GM23338 (cell line): ENCODE data around the gene ISG15. TPM values are rescaled to one million over a fixed set of nuclear protein-coding genes. Genes with fewer than 3 reads are reported as not detected.
A peak's percentile ranks its signal among the peaks of the same experiment; 100 is the strongest.
"Not testable (repeated sequence)": the region's sequence is repeated elsewhere in the genome, so short reads cannot be mapped to it uniquely, and the experiment has no call there.

Source experiments
- ATAC-seq: fragments of 200-7000 bp; cut with Tn5 transposase; 3 replicates; pipeline ENCODE4 v1.9.1; 2020
- DNase-seq: peaks from one replicate; pipeline ENCODE4 v3.0.0-alpha.2; 2015; ENCODE audit warnings: low spot score
- H2AFZ ChIP-seq: fragments of 200-600 bp; sonication (generic); 2 replicates; pipeline ENCODE4 v1.8.0; 2016; ENCODE audit warnings: antibody characterized with exemption, mild to moderate bottlenecking, moderate library complexity
- H3F3A ChIP-seq: fragments of 200-600 bp; sonication (generic); replicated peaks from 2 replicates; pipeline ENCODE4 v1.8.0; 2017; ENCODE audit warnings: antibody characterized with exemption, mixed run types, low read depth
- H3K27ac ChIP-seq: fragments of 200-600 bp; sonication (generic); 2 replicates; pipeline ENCODE4 v1.6.1; 2016; ENCODE audit warnings: low read depth
- H3K27me3 ChIP-seq: fragments of 200-600 bp; sonication (generic); 2 replicates; pipeline ENCODE4 v1.8.0; 2016; ENCODE audit warnings: mild to moderate bottlenecking, mixed run types, moderate library complexity; ENCODE audit not compliant: insufficient read depth
- H3K36me3 ChIP-seq: fragments of 200-600 bp; sonication (generic); 2 replicates; pipeline ENCODE4 v1.8.0; 2016; ENCODE audit warnings: mild to moderate bottlenecking; ENCODE audit not compliant: insufficient read depth
- H3K4me1 ChIP-seq: fragments of 200-600 bp; sonication (generic); 2 replicates; pipeline ENCODE4 v1.8.0; 2016; ENCODE audit warnings: mild to moderate bottlenecking, moderate library complexity; ENCODE audit not compliant: insufficient read depth
- H3K4me2 ChIP-seq: fragments of 200-600 bp; sonication (generic); 2 replicates; pipeline ENCODE4 v1.7.1; 2017; ENCODE audit warnings: mixed run types
- H3K4me3 ChIP-seq: fragments of 200-600 bp; sonication (generic); 2 replicates; pipeline ENCODE4 v1.6.1; 2016; ENCODE audit warnings: mixed run types
- H3K79me2 ChIP-seq: fragments of 200-600 bp; sonication (generic); replicated peaks from 2 replicates; pipeline ENCODE4 v1.8.0; 2017; ENCODE audit warnings: mild to moderate bottlenecking; ENCODE audit not compliant: insufficient read depth
- H3K9me2 ChIP-seq: fragments of 200-600 bp; sonication (generic); 2 replicates; pipeline ENCODE4 v1.8.0; 2017; ENCODE audit not compliant: insufficient read depth
- H4K20me1 ChIP-seq: fragments of 200-600 bp; sonication (generic); replicated peaks from 2 replicates; pipeline ENCODE4 v1.8.0; 2017; ENCODE audit warnings: mild to moderate bottlenecking; ENCODE audit not compliant: insufficient read depth
- H3K27ac Mint-ChIP-seq: 2 replicates; pipeline ENCODE4 v1.8.0; 2020; ENCODE audit warnings: inconsistent platforms, mild to moderate bottlenecking, moderate library complexity, mixed read lengths
- H3K27me3 Mint-ChIP-seq: 3 replicates; pipeline ENCODE4 v1.8.0; 2022; ENCODE audit warnings: low read depth, mild to moderate bottlenecking, moderate library complexity, mixed read lengths, inconsistent platforms; ENCODE audit not compliant: insufficient read depth, poor library complexity
- H3K36me3 Mint-ChIP-seq: 3 replicates; pipeline ENCODE4 v1.8.0; 2021; ENCODE audit warnings: low read depth, mild to moderate bottlenecking, inconsistent platforms, moderate library complexity, mixed read lengths
- H3K4me1 Mint-ChIP-seq: 3 replicates; pipeline ENCODE4 v1.8.0; 2020; ENCODE audit warnings: mild to moderate bottlenecking, inconsistent platforms, mixed read lengths
- H3K4me3 Mint-ChIP-seq: 3 replicates; pipeline ENCODE4 v1.8.0; 2021; ENCODE audit warnings: moderate library complexity, mild to moderate bottlenecking, inconsistent platforms, mixed read lengths
- H3K9me3 Mint-ChIP-seq: 3 replicates; pipeline ENCODE4 v1.8.0; 2020; ENCODE audit warnings: moderate library complexity, mild to moderate bottlenecking, inconsistent platforms, mixed read lengths
- CREB1 ChIP-seq: fragments of 250-450 bp; sonication (Bioruptor Pico); IDR thresholded peaks from 2 replicates; pipeline ENCODE4 v1.5.0; 2020; ENCODE audit warnings: low read depth, mild to moderate bottlenecking, moderate library complexity
- CTCF ChIP-seq, 2 experiments: fragments of 200-600 bp in 1 of 2; sonication (generic) in 1 of 2; conservative IDR thresholded peaks; 2 replicates each; pipeline versions ENCODE4 v1.5.1 to v1.6.1; 2016 to 2017; ENCODE audit warnings: antibody characterized with exemption in 2 of 2, low read depth in 2 of 2, mild to moderate bottlenecking in 2 of 2, moderate library complexity in 1 of 2
- ETS1 ChIP-seq: IDR thresholded peaks from 2 replicates; pipeline ENCODE4 v1.6.1; 2016; ENCODE audit warnings: antibody characterized with exemption
- JUNB ChIP-seq: IDR thresholded peaks from one replicate; pipeline ENCODE4 v1.6.1; 2016; ENCODE audit warnings: antibody characterized with exemption; ENCODE audit not compliant: unreplicated experiment
- POLR2AphosphoS5 ChIP-seq: IDR thresholded peaks from 2 replicates; pipeline ENCODE4 v1.6.1; 2016; ENCODE audit warnings: antibody characterized with exemption, low read depth
- ZNF114 ChIP-seq: fragments of 250-450 bp; sonication (Bioruptor Pico); IDR thresholded peaks from 2 replicates; pipeline ENCODE4 v1.5.0; 2020; ENCODE audit warnings: mild to moderate bottlenecking, moderate library complexity
- ZNF331 ChIP-seq: fragments of 250-450 bp; sonication (Bioruptor Pico); IDR thresholded peaks from 2 replicates; pipeline ENCODE4 v1.5.0; 2020; ENCODE audit warnings: low read depth, mild to moderate bottlenecking, moderate library complexity
- polyA plus RNA-seq: library from polyadenylated mRNA; unstranded; fragments of >200 nt; fragmentation: Nextera tagmentation; extraction: Ambion mirVana; gene quantifications from 2 replicates; pipeline ENCODE4 v1.2.1, GENCODE V29; 2016
- total RNA-seq: library from RNA; depleted of rRNA; stranded (reverse); fragments of >200 nt; shearing (Covaris generic); gene quantifications from 2 replicates; pipeline ENCODE4 v1.2.3, GENCODE V29; 2014

The ISG15 gene
- total and polyA plus RNA-seq, 2 experiments from 2014 or later, result 52.9 to 101 TPM

DNA sequence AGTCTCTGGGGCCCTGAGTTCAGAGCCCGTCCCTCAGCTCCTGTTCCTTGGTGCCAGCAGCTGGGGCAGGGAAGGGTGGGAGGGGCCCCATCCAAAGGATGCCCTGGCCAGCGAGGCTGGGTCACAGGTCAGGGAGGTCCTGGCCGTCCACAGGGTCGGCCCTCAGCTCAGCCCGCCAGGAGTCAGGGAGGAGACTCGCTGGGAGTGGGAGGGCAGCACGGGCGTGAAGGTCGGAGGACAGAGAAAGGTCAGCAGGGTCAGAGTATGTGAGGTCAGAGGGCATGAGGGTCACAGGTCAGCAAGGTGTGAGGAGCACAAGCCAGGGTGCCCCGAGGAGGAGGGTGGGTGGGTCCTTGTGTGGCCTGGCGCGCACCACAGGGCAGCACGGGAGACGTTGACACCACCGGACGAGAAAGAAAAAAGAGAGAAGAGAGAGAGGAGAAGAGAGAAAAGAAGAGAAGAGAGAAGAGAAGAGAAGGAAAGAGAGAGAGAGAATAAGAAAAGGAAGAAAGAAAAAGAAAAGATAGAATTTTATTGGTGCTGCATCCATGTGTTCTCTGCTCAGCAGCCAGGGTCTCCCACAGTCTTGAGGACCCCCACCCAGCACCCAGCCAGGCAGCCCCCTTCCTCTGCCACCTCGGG, 38.5 kb upstream of the ISG15 start (continued):
- no peak for TF ChIP-seq ETS1

- Histone ChIP-seq H3K9me2 (no peaks in the 10 kb centered on the region), H3K27ac (no peak overlapping the region), H3K27me3 (no peaks in the 10 kb centered on the region), H3K4me1 (no peaks in the 10 kb centered on the region; the same call in 1 of the 2 replicates), H2AFZ (no peak overlapping the region), H3K4me3 (no peak overlapping the region), H3K79me2 (no peaks in the 10 kb centered on the region), H3K4me2 (0 out of 2 replicates have a peak overlapping the region, but pooled peaks have one; percentile 78), H3F3A (no peaks in the 10 kb centered on the region), H3K36me3 (no peaks in the 10 kb centered on the region), H4K20me1 (no peaks in the 10 kb centered on the region)
- Mint-ChIP-seq H3K36me3 (peaks cover 5% of the 10 kb centered on the region), H3K27ac (no peak overlapping the region), H3K4me3 (peak overlapping the region; percentile 12; the same call in 1 of the 3 replicates), H3K27me3 (peaks cover 19% of the 10 kb centered on the region), H3K9me3 (peaks cover 5% of the 10 kb centered on the region), H3K4me1 (peaks cover 4% of the 10 kb centered on the region)
- DNase-seq (no peak), ATAC-seq (no peak)
- TF ChIP-seq JUNB, result no peak
- TF ChIP-seq ETS1, result no peak
- no peak for TF ChIP-seq ZNF114 (CRISPR knock-in tag)
These were observed 37.9 kb upstream of the ISG15 start for GRCh38 chr1:975365-975764.

- no peaks in the 10 kb centered on the region for H3F3A ChIP-seq
- peaks cover 4% of the 10 kb centered on the region for H3K4me1 Mint-ChIP-seq
- TF ChIP-seq ZNF331 (no peak), CREB1 (peak; percentile 34), CTCF (conservative IDR thresholded peaks at IDR 0.05; ENCODE audit: low read depth in 2 of 2) (peak; percentile 36 to 56; a peak in 2 of 4 replicates), POLR2AphosphoS5 (0 out of 2 replicates have a peak, but pooled peaks have one; percentile 15)
- peaks cover 5% of the 10 kb centered on the region for H3K9me3 Mint-ChIP-seq
- no peaks in the 10 kb centered on the region for H4K20me1 ChIP-seq
- H3K27me3 Mint-ChIP-seq, result peaks cover 16% of the 10 kb centered on the region
- no peak overlapping the region for H3K27ac ChIP-seq
- H3K36me3 Mint-ChIP-seq, result peaks cover 5% of the 10 kb centered on the region
- no peaks in the 10 kb centered on the region; the same call in 1 of the 2 replicates for H3K4me1 ChIP-seq
- no peaks in the 10 kb centered on the region for H3K9me2 ChIP-seq
- H3K4me3 Mint-ChIP-seq, result peak overlapping the region; percentile 12
- H2AFZ ChIP-seq, result no peak overlapping the region; the same call in 1 of the 2 replicates
- ATAC-seq, result peak; percentile 91
- no peaks in the 10 kb centered on the region for H3K27me3 ChIP-seq
- H3K79me2 ChIP-seq, result no peaks in the 10 kb centered on the region
- H3K4me2 ChIP-seq, result peak overlapping the region; percentile 78
- H3K4me3 ChIP-seq, result peak overlapping the region; percentile 47; the same call in 1 of the 2 replicates
- H3K36me3 ChIP-seq, result no peaks in the 10 kb centered on the region
- no peak overlapping the region for H3K27ac Mint-ChIP-seq
- peak; percentile 86 for DNase-seq
These were observed 37.2 kb upstream of the ISG15 start for GRCh38 chr1:975896-976683.

- not testable (repeated sequence) for H3K4me1 ChIP-seq, H3K4me3 Mint-ChIP-seq, H3K27me3 ChIP-seq
These were observed 36.5 kb upstream of the ISG15 start for GRCh38 chr1:976791-977190.

More at GRCh38 chr1:976791-977190, 36.5 kb upstream of the ISG15 start:
- H3K9me2 ChIP-seq, H3K36me3 ChIP-seq, H3K36me3 Mint-ChIP-seq, DNase-seq, H3K4me2 ChIP-seq, H3F3A ChIP-seq, H3K9me3 Mint-ChIP-seq, H3K27ac Mint-ChIP-seq, H3K4me1 Mint-ChIP-seq, H3K79me2 ChIP-seq, H3K4me3 ChIP-seq, ATAC-seq, H3K27ac ChIP-seq, H2AFZ ChIP-seq, H4K20me1 ChIP-seq: not testable (repeated sequence)
- H3K27me3 Mint-ChIP-seq, result peaks cover 20% of the 10 kb centered on the region
